ENCODE data around the gene TIMM50. TPM values are rescaled to one million over a fixed set of nuclear protein-coding genes. Genes with fewer than 3 reads are reported as not detected.
"Not testable (repeated sequence)": the region's sequence is repeated elsewhere in the genome, so short reads cannot be mapped to it uniquely, and the experiment has no call there.

The TIMM50 gene
- total RNA-seq, 4 donors from 2014 or later = 34.0 to 63.2 (median 51.5) TPM

DNA sequence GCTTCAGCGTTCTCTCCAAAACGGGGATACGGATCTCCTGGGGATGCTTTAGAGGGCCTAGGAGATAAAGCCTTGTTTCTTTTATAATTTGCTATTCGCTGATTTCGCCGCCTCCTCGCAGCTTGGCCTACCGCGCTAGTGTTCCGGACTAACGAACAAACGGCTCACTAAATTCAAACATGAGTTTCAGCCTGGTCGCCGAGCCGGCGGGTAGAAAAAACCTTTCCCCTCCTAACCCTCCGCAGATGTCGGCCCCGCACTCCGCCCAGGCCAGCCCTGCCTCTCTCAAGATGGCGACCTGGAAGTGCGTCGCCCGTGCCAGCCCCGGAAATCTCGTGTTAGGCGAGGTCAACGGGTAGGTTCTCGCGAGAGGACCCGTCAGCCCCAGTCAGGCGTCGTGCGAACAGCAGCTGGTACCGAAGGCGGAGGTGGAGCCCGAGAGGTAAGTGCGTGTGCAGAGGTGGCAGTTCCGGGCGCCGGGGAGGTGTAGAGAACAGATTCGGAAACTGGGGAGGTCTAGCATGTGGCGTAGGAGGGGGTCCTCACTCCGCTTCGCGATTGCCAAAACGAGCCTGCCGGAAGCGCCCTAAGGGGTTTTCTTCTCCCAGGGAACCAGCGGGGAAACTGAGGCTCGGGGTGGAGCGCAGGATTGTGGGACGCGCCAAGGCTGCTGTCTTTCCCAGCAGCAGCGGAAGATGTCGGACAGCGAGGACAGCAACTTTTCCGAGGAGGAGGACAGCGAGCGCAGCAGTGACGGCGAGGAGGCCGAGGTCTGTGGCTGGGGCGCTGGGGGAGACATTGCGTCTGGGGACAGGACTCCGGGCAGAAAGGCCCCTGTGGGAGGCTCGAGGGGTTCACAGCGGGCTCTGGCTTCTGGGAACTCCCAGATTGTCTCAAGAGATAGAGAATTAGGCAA, 35.2 kb upstream of the TIMM50 start, which contains the start of gene SUPT5H:
SUPT5H (plus strand) TSS at position 387 of the 916 bp plus-strand sequence; CDS start at position 696, 309 bp downstream.
- Histone ChIP-seq H3K4me1 (peaks cover 16 to 60% (median 32%) of the 10 kb centered on the region in 3 donors), H3K27me3 (no peaks in the 10 kb centered on the region), H3K27ac (peak within 1 kb of the TSS; percentile 92 to 98 (median 95)), H3K4me3 (peak within 1 kb of the TSS; percentile 67 to 93 (median 77)), H3K9me3 (no peaks in the 10 kb centered on the region), H3K36me3 (peaks cover 0 to 20% (median 0%) of the 10 kb centered on the region in 3 donors)
- peak; percentile 89 for DNase-seq
- intact Hi-C loops (cut with DNase I) = no loop called here
- 0 to 1% methylated on average over 23 to 46 of the region's 68 CpGs for WGBS, 2 donors
- TF ChIP-seq POLR2A (IDR thresholded peaks at IDR 0.05) (peak in 3 of 4 donors; percentile 92 to 97 (median 94)), CTCF (IDR thresholded peaks at IDR 0.05) (peak in 2 of 6 experiments; percentile 21 to 23)

GRCh38 chr19:39446365-39447084, 34.1 kb upstream of the TIMM50 start:
- H3K27ac ChIP-seq = peak overlapping the region in 3 of 4 donors; percentile 92 to 98 (median 96)
- intact Hi-C loops (cut with DNase I) = no loop called here
- peaks cover 16 to 64% (median 33%) of the 10 kb centered on the region in 3 donors for H3K4me1 ChIP-seq
- H3K27me3 ChIP-seq = no peaks in the 10 kb centered on the region
- peaks cover 0 to 26% (median 0%) of the 10 kb centered on the region in 3 donors for H3K36me3 ChIP-seq
- 71 to 73% methylated on average over 10 to 14 of the region's 16 CpGs for WGBS, 2 donors
- H3K9me3 ChIP-seq = no peaks in the 10 kb centered on the region
- no peak for TF ChIP-seq POLR2A (IDR thresholded peaks at IDR 0.05)
- no peak for TF ChIP-seq CTCF (IDR thresholded peaks at IDR 0.05)
- H3K4me3 ChIP-seq = peak overlapping the region; percentile 67 to 93 (median 77)
- DNase-seq = no peak

- Histone ChIP-seq H3K4me3 (no peak overlapping the region), H3K4me1 (peaks cover 16 to 71% (median 33%) of the 10 kb centered on the region in 3 donors)
- TF ChIP-seq POLR2A (IDR thresholded peaks at IDR 0.05) (no peak), CTCF (IDR thresholded peaks at IDR 0.05) (no peak)
These were observed 32.4 kb upstream of the TIMM50 start for GRCh38 chr19:39448271-39448670.

DNA sequence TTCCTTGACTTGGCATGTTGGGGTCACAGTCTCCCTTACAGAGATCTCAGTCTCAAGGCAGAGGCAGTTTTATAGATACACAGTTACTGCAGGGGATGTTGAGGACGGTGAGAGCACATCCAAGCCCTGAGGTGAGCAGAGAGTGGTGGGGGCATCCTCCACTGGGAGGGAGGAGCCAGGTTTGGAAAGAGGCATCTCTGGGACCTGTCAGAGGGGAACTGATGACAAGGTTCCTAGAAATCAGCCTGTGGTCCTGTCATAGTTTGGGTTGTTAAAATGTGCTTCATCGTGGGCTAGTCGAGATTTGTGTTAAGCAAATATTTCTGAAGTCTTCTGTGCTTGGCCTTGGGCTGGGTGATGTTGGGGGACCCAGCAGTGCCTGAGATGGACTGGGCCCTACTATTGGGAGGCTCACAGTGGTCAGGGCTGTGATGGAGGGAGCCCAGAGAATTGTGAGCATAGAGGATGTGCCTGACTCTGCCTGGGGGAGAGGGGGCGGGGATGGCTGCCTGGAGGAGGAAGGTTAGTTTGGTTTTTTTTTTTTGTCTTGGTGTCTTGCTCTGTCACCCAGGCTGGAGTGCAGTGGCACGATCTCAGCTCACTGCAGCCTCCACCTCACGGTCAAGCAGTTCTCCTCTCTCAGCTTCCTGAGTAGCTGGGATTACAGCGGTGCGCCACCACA, 31.4 kb upstream of the TIMM50 start:
- TF ChIP-seq CTCF (IDR thresholded peaks at IDR 0.05) = no peak
- no peak for TF ChIP-seq POLR2A (IDR thresholded peaks at IDR 0.05)
- Histone ChIP-seq H3K4me3 (no peak overlapping the region), H3K27me3 (no peaks in the 10 kb centered on the region), H3K27ac (no peak overlapping the region), H3K36me3 (peaks cover 0 to 54% (median 16%) of the 10 kb centered on the region in 3 donors), H3K9me3 (no peaks in the 10 kb centered on the region), H3K4me1 (peaks cover 16 to 67% (median 32%) of the 10 kb centered on the region in 3 donors)
- WGBS, 2 donors = 76 to 79% methylated on average over 3 to 8 of the region's 8 CpGs
- no peak for DNase-seq
- intact Hi-C loops (cut with DNase I) = no loop called here

More at GRCh38 chr19:39448271-39448670, 32.4 kb upstream of the TIMM50 start:
- H3K27ac ChIP-seq = no peak overlapping the region
- H3K27me3 ChIP-seq = no peaks in the 10 kb centered on the region
- H3K36me3 ChIP-seq = peaks cover 0 to 44% (median 11%) of the 10 kb centered on the region in 3 donors
- WGBS, 2 donors = 17 to 20% methylated on average over 1 of the region's 3 CpGs
- no peak for DNase-seq
- intact Hi-C loops (cut with DNase I) = no loop called here
- H3K9me3 ChIP-seq = no peaks in the 10 kb centered on the region

DNA sequence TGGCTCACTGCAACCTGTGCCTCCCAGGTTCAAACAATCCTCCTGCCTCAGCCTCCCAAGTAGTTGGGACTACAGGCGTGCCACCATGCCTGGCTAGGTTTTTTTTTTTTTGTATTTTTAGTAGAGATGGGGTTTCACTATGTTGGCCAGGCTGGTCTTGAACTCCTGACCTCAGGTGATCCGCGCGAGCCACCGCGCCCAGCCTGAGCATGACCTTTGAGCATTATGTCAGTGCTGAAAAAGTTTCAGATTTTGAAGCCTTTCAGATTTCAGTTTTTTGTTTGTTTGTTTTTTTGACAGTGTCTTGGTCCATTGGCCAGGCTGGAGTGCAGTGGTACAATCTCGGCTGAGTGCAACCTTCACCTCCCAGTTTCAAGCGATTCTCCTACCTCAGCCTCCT, 29.4 kb upstream of the TIMM50 start:
- H3K27me3 ChIP-seq; H3K27ac ChIP-seq; H3K9me3 ChIP-seq; intact Hi-C loops (cut with DNase I); DNase-seq; H3K4me3 ChIP-seq: not testable (repeated sequence)
- peaks cover 0 to 74% (median 16%) of the 10 kb centered on the region in 3 donors for H3K36me3 ChIP-seq
- 96 to 97% methylated on average over 8 of the region's 8 CpGs for WGBS, 2 donors
- peaks cover 9 to 57% (median 27%) of the 10 kb centered on the region in 3 donors for H3K4me1 ChIP-seq

Measured in esophagus squamous epithelium (tissue), 5 donors.